Sigmoid colon (tissue), 7 donors: Measurements from ENCODE around the gene PPP1R7. TPM values are rescaled to one million over a fixed set of nuclear protein-coding genes. Genes with fewer than 3 reads are reported as not detected.

ENCODE experiments used
- DNase-seq: peaks from one replicate; pipeline ENCODE4 v3.0.0-alpha.2; 2019
- H3K27ac ChIP-seq, 4 donors: fragments of 200-600 bp; sonication (generic); one replicate each; pipeline ENCODE4 v1.5.1; 2016 to 2019; ENCODE audit warnings: mild to moderate bottlenecking in 1 of 4
- H3K27me3 ChIP-seq, 3 donors: fragments of 200-600 bp; sonication (generic); one replicate each; pipeline ENCODE4 v1.5.1; 2019; ENCODE audit warnings: mild to moderate bottlenecking in 1 of 3
- H3K36me3 ChIP-seq, 4 donors: fragments of 200-600 bp; sonication (generic); one replicate each; pipeline ENCODE4 v1.5.1; 2016 to 2019
- H3K4me1 ChIP-seq, 4 donors: fragments of 200-600 bp; sonication (generic); one replicate each; pipeline ENCODE4 v1.5.1; 2017 to 2019
- H3K4me3 ChIP-seq, 4 donors: fragments of 200-600 bp; sonication (generic); one replicate each; pipeline ENCODE4 v1.5.1; 2017 to 2019; ENCODE audit warnings: mild to moderate bottlenecking in 2 of 4, moderate library complexity in 1 of 4
- H3K9me3 ChIP-seq, 4 donors: fragments of 200-600 bp in 3 of 4; sonication (generic) in 3 of 4; one replicate each; pipeline versions ENCODE4 v1.5.1 to v1.6.1; 2013 to 2019
- CTCF ChIP-seq, 4 experiments: fragments of 450-650 bp in 3 of 4; fragments of 200-600 bp in 1 of 4; IDR thresholded peaks; one replicate each; pipeline ENCODE4 v1.5.1; 2016 to 2019; ENCODE audit warnings: antibody characterized with exemption in 4 of 4, mild to moderate bottlenecking in 3 of 4, moderate library complexity in 2 of 4
- EP300 ChIP-seq, 4 donors: sonication (generic); formaldehyde crosslinking; IDR thresholded peaks; one replicate each; pipeline ENCODE4 v1.6.1; 2017; ENCODE audit warnings: antibody characterized with exemption in 4 of 4
- POLR2A ChIP-seq, 2 donors: fragments of 450-650 bp; IDR thresholded peaks; one replicate each; pipeline ENCODE4 v1.6.1; 2016; ENCODE audit warnings: antibody characterized with exemption in 2 of 2, mild to moderate bottlenecking in 2 of 2, moderate library complexity in 2 of 2
- POLR2AphosphoS5 ChIP-seq, 4 donors: sonication (generic); formaldehyde crosslinking; IDR thresholded peaks; one replicate each; pipeline ENCODE4 v1.6.1; 2017; ENCODE audit warnings: antibody characterized with exemption in 4 of 4
- WGBS, 2 donors: extraction: QIAGEN DNeasy Blood & Tissue Kit; methylation state at CpG; one replicate each; pipeline ENCODE4 v1.1.7; 2013; 5-methylcytosine and 5-hydroxymethylcytosine counted together
- intact Hi-C: fragments of 100-400 bp; cut with DNase I; formaldehyde crosslinking; loops from one replicate; pipeline ENCODE4 v1.15.1; 2023
- polyA plus RNA-seq, 3 donors: library from polyadenylated mRNA; stranded (reverse); fragments of 200-250 nt; gene quantifications; one replicate each; pipeline ENCODE4 v1.2.3, GENCODE V29; 2013
- total RNA-seq, 4 donors: library from RNA; depleted of rRNA; stranded (reverse); fragments of >200 nt; gene quantifications; one replicate each; pipeline ENCODE4 v1.1.0, GENCODE V29; 2016
- donor health status: healthy with polysubstance abuse.
- donor health status: Bipolar disorder and iron deficiency.
- donor health status: healthy.

PPP1R7 gene
- total and polyA plus RNA-seq, 7 donors: 41.3 to 89.7 (median 63.5) TPM

GRCh38 chr2:241207151-241207550, 56.9 kb downstream of the PPP1R7 start:
- no peaks in the 10 kb centered on the region for H3K9me3 ChIP-seq
- TF ChIP-seq CTCF (IDR thresholded peaks at IDR 0.05) (no peak), EP300 (IDR thresholded peaks at IDR 0.05) (no peak), POLR2A (IDR thresholded peaks at IDR 0.05) (no peak), POLR2AphosphoS5 (IDR thresholded peaks at IDR 0.05) (no peak)
- no peak overlapping the region for H3K27ac ChIP-seq
- DNase-seq: no peak
- 87 to 90% methylated on average over 1 of the region's 1 CpG for WGBS, 2 donors
- H3K36me3 ChIP-seq: no peaks in the 10 kb centered on the region
- no peaks in the 10 kb centered on the region for H3K27me3 ChIP-seq
- H3K4me3 ChIP-seq: no peak overlapping the region
- H3K4me1 ChIP-seq: no peaks in the 10 kb centered on the region
- intact Hi-C loops: no loop called here

GRCh38 chr2:241207641-241208040, 57.4 kb downstream of the PPP1R7 start:
- DNase-seq: no peak
- H3K27ac ChIP-seq: no peak overlapping the region
- H3K36me3 ChIP-seq: no peaks in the 10 kb centered on the region
- WGBS, 2 donors: 35 to 74% methylated on average over 6 of the region's 6 CpGs
- H3K4me1 ChIP-seq: no peaks in the 10 kb centered on the region
- intact Hi-C loops: no loop called here
- TF ChIP-seq EP300 (IDR thresholded peaks at IDR 0.05) (no peak), POLR2AphosphoS5 (IDR thresholded peaks at IDR 0.05) (no peak), POLR2A (IDR thresholded peaks at IDR 0.05) (no peak), CTCF (IDR thresholded peaks at IDR 0.05) (no peak)
- no peaks in the 10 kb centered on the region for H3K9me3 ChIP-seq
- no peaks in the 10 kb centered on the region for H3K27me3 ChIP-seq
- H3K4me3 ChIP-seq: no peak overlapping the region

- WGBS, 2 donors: 62 to 79% methylated on average over 6 of the region's 6 CpGs
- no peaks in the 10 kb centered on the region for H3K36me3 ChIP-seq
- no peak for DNase-seq
- H3K4me3 ChIP-seq: no peak overlapping the region
- TF ChIP-seq POLR2AphosphoS5 (IDR thresholded peaks at IDR 0.05) (no peak), POLR2A (IDR thresholded peaks at IDR 0.05) (no peak), EP300 (IDR thresholded peaks at IDR 0.05) (no peak), CTCF (IDR thresholded peaks at IDR 0.05) (no peak)
- no peaks in the 10 kb centered on the region for H3K4me1 ChIP-seq
- intact Hi-C loops: no loop called here
- H3K27ac ChIP-seq: no peak overlapping the region
- H3K27me3 ChIP-seq: no peaks in the 10 kb centered on the region
- no peaks in the 10 kb centered on the region for H3K9me3 ChIP-seq
These were observed 57.8 kb downstream of the PPP1R7 start for GRCh38 chr2:241208058-241208457.

GRCh38 chr2:241209271-241209670, 59.0 kb downstream of the PPP1R7 start:
- Histone ChIP-seq H3K36me3 (no peaks in the 10 kb centered on the region), H3K4me1 (no peaks in the 10 kb centered on the region), H3K27ac (no peak overlapping the region), H3K27me3 (no peaks in the 10 kb centered on the region), H3K9me3 (no peaks in the 10 kb centered on the region), H3K4me3 (no peak overlapping the region)
- no peak for TF ChIP-seq CTCF (IDR thresholded peaks at IDR 0.05)
- no peak for TF ChIP-seq EP300 (IDR thresholded peaks at IDR 0.05)
- no peak for TF ChIP-seq POLR2AphosphoS5 (IDR thresholded peaks at IDR 0.05)
- TF ChIP-seq POLR2A (IDR thresholded peaks at IDR 0.05): no peak
- 84 to 92% methylated on average over 33 of the region's 33 CpGs for WGBS, 2 donors
- intact Hi-C loops: no loop called here
- no peak for DNase-seq

- intact Hi-C loops: no loop called here
- WGBS, 2 donors: 18 to 54% methylated on average over 2 of the region's 2 CpGs
- DNase-seq: no peak
These were observed 61.0 kb downstream of the PPP1R7 start for GRCh38 chr2:241211276-241211675.

More at GRCh38 chr2:241211276-241211675, 61.0 kb downstream of the PPP1R7 start:
- H3K4me3 ChIP-seq: no peak overlapping the region
- H3K36me3 ChIP-seq: no peaks in the 10 kb centered on the region
- H3K27me3 ChIP-seq: no peaks in the 10 kb centered on the region
- H3K27ac ChIP-seq: no peak overlapping the region
- H3K9me3 ChIP-seq: no peaks in the 10 kb centered on the region
- no peaks in the 10 kb centered on the region for H3K4me1 ChIP-seq
- TF ChIP-seq CTCF (IDR thresholded peaks at IDR 0.05): no peak
- no peak for TF ChIP-seq POLR2A (IDR thresholded peaks at IDR 0.05)
- TF ChIP-seq EP300 (IDR thresholded peaks at IDR 0.05): no peak
- no peak for TF ChIP-seq POLR2AphosphoS5 (IDR thresholded peaks at IDR 0.05)
